Ascending aorta (tissue), 2 donors: ENCODE measurements around the gene LHFPL6. TPM values are rescaled to one million over a fixed set of nuclear protein-coding genes. Genes with fewer than 3 reads are reported as not detected.

Experiments
- DNase-seq, 2 donors: peaks; one replicate each; pipeline ENCODE4 v3.0.0-alpha.2; 2019; ENCODE audit warnings: low spot score in 2 of 2
- H3K27ac ChIP-seq, 2 donors: fragments of 200-600 bp; sonication (generic); one replicate each; pipeline ENCODE4 v1.5.1; 2016 to 2017; ENCODE audit warnings: mild to moderate bottlenecking in 1 of 2
- H3K27me3 ChIP-seq: fragments of 200-600 bp; sonication (generic); one replicate; pipeline ENCODE4 v1.5.1; 2017
- H3K36me3 ChIP-seq, 2 donors: fragments of 200-600 bp; sonication (generic); one replicate each; pipeline ENCODE4 v1.5.1; 2016
- H3K4me1 ChIP-seq, 2 donors: fragments of 200-600 bp; sonication (generic); one replicate each; pipeline ENCODE4 v1.5.1; 2016 to 2017; ENCODE audit warnings: mild to moderate bottlenecking in 1 of 2
- H3K4me3 ChIP-seq, 2 donors: fragments of 200-600 bp; sonication (generic); one replicate each; pipeline ENCODE4 v1.5.1; 2016 to 2017; ENCODE audit warnings: mild to moderate bottlenecking in 1 of 2
- H3K9me3 ChIP-seq, 2 donors: fragments of 200-600 bp; sonication (generic); one replicate each; pipeline ENCODE4 v1.5.1; 2016
- intact Hi-C: fragments of 100-400 bp; cut with DNase I; formaldehyde crosslinking; loops from one replicate; pipeline ENCODE4 v1.15.1; 2023
- total RNA-seq: library from RNA; depleted of rRNA; stranded (reverse); fragments of >200 nt; gene quantifications from one replicate; pipeline ENCODE4 v1.1.0, GENCODE V29; 2016
- TF ChIP-seq, protein P1 (sequence below), 3 experiments: fragments of 200-600 bp in 2 of 3; fragments of 450-650 bp in 1 of 3; sonication (generic) in 2 of 3; IDR thresholded peaks; one replicate each; pipeline ENCODE4 v1.5.1; 2016 to 2019; ENCODE audit warnings: antibody characterized with exemption in 3 of 3, mild to moderate bottlenecking in 1 of 3, moderate library complexity in 1 of 3

Gene LHFPL6
- total RNA-seq, 1 donor from 2014 or later: 69.4 TPM

DNA sequence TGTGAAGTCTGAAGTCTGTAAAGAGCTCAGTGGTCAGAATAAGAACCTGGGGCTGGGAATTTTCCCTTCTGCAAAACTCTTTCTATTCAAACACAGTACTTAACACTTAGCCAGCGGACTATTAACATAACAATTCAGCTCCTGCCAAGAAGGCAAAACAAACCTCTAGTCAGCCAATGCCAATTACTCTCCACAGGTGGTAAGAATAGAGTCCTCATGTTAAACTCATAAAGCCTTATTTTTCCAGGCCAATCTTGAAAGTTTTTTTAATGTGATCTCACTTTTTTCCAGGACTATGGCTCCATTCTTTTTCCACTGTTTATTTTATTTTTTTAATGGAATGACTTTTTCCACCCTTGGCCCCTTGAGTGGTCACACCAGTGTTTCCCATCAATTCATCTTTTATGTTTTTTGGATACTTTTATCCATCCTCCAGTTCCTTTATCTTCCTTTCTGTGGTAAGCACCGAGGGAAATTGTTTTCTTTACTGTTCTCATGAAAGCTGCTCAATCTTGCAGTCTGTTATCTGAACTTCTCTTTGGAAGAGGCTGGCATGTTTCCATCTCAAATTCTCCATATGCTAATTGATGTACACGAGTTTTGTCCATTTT is 217.3 kb downstream of the LHFPL6 start:
- H3K4me1 ChIP-seq: peaks cover 9 to 15% of the 10 kb centered on the region in 2 donors
- no peak for DNase-seq
- TF ChIP-seq, protein P1, sequence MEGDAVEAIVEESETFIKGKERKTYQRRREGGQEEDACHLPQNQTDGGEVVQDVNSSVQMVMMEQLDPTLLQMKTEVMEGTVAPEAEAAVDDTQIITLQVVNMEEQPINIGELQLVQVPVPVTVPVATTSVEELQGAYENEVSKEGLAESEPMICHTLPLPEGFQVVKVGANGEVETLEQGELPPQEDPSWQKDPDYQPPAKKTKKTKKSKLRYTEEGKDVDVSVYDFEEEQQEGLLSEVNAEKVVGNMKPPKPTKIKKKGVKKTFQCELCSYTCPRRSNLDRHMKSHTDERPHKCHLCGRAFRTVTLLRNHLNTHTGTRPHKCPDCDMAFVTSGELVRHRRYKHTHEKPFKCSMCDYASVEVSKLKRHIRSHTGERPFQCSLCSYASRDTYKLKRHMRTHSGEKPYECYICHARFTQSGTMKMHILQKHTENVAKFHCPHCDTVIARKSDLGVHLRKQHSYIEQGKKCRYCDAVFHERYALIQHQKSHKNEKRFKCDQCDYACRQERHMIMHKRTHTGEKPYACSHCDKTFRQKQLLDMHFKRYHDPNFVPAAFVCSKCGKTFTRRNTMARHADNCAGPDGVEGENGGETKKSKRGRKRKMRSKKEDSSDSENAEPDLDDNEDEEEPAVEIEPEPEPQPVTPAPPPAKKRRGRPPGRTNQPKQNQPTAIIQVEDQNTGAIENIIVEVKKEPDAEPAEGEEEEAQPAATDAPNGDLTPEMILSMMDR (IDR thresholded peaks at IDR 0.05): no peak
- H3K9me3 ChIP-seq: no peaks in the 10 kb centered on the region
- peak overlapping the region; percentile 35 to 50 for H3K27ac ChIP-seq
- peak overlapping the region in 1 of 2 donors; percentile 5 for H3K4me3 ChIP-seq
- no peaks in the 10 kb centered on the region for H3K27me3 ChIP-seq
- intact Hi-C loops: no loop called here
- no peaks in the 10 kb centered on the region for H3K36me3 ChIP-seq

DNA sequence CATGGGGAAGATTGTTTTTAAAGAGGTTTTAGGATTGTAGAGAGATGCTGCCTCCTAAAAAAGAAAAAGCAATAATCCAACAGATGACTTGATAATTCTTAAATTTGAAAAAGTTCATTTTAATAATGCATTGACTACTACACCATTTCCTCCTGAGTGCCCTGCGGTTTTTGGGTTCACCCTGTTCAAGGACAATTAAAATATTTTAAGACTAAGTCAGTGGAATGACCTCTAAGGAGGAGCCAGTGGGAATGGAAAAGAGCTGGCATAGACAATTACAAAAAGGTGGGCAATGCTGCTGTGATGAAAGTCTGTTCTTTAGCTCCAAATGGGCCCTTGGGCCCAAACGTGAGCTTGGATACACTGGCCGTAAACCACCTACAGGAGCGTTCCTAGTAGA is 217.8 kb downstream of the LHFPL6 start:
- TF ChIP-seq, protein P1 (IDR thresholded peaks at IDR 0.05): no peak
- no peaks in the 10 kb centered on the region for H3K27me3 ChIP-seq
- peak overlapping the region in 1 of 2 donors; percentile 5 for H3K4me3 ChIP-seq
- no peaks in the 10 kb centered on the region for H3K9me3 ChIP-seq
- peaks cover 9 to 16% of the 10 kb centered on the region in 2 donors for H3K4me1 ChIP-seq
- DNase-seq: no peak
- peak overlapping the region; percentile 35 to 50 for H3K27ac ChIP-seq
- H3K36me3 ChIP-seq: no peaks in the 10 kb centered on the region
- intact Hi-C loops: no loop called here

DNA sequence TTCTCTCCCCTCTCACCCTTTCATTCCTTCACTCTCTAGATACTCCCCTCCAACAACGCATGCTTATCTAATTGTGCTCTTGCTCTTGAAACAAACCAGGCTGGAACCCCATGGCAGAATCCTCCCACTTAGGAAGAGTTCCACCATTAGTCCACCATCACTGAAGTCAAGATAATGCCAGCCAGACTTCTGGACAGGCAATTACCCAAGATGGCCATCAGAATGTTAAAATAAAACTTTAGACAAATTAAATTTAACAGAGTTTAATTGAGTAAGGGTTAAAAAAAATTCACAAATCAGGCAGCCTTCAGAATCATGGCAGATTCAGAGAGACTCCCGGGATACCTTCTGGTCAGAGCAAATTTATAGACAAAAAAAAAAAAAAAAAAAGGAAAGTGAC is 221.5 kb downstream of the LHFPL6 start:
- Histone ChIP-seq H3K4me1 (peaks cover 13 to 43% of the 10 kb centered on the region in 2 donors), H3K36me3 (no peaks in the 10 kb centered on the region), H3K27me3 (no peaks in the 10 kb centered on the region), H3K27ac (peak overlapping the region in 1 of 2 donors; percentile 19), H3K4me3 (no peak overlapping the region), H3K9me3 (no peaks in the 10 kb centered on the region)
- intact Hi-C loops: no loop called here
- TF ChIP-seq, protein P1 (IDR thresholded peaks at IDR 0.05): no peak
- no peak for DNase-seq

DNA sequence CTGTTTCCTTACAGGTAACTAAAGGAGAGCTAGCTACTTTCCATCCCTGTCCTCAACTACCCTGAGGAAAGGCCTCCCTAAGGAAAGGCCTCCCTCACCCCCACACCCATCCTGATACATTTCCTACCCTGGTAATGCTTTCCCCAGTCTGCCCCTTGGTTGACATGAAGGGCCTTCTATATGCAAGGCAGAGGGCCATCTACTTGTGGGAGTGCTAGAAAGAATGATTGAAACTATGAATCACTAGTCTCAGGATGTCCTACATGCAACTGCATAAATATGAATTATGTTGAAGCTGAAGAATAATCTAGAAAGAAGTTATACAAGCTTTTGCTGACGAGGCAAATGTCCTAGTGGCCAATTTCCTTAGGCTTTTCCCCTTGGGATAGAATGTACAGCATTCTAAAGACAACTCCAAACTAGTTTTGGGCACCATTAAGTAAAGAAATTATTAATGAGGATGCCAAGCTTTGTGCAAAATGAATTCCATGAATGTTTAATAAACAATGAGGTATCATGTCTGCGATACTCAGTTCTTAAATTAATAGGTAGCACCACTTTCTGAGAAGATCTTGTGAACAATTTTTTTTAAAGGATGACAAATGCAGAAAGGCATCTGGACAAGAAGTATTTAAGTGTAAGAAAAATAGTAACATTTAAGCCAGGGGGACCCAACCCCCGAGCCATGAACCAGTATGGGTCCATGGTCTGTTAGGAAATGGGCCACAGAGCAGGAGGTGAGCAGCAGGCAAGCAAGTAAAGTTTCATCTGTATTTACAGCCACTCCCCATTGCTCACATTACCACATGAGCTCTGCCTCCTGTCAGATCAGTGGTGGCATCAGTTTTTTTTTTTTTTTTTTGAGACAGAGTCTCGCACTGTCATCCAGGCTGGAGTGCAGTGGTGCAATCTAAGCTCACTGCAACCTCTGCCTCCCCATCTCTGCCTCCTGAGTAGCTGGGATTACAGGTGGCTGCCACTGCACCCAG is 223.0 kb downstream of the LHFPL6 start:
- Histone ChIP-seq H3K27ac (no peak overlapping the region), H3K9me3 (no peaks in the 10 kb centered on the region), H3K4me1 (peaks cover 18 to 39% of the 10 kb centered on the region in 2 donors), H3K36me3 (no peaks in the 10 kb centered on the region), H3K27me3 (no peaks in the 10 kb centered on the region), H3K4me3 (no peak overlapping the region)
- TF ChIP-seq, protein P1 (IDR thresholded peaks at IDR 0.05): no peak
- DNase-seq: no peak
- intact Hi-C loops: no loop called here

DNA sequence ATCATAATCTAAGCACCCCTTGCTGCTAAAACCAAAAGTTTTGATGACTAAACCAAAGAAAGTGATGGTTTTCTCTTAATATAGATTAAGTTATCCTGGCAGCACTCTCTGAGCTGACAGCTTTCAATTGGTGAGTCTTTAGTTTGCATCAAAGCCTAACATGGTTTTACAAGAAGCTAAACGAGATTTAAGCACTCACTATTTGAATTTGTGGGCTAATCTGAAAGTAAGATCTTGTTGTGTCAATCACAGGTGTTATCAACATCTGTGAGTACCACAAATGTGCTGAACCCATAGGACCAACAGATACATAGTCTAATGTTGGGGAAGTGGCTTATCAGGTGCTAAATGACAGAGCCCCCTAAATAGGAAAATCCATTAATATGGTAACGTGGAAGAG is 223.9 kb downstream of the LHFPL6 start:
- no peak for DNase-seq
- H3K27me3 ChIP-seq: no peaks in the 10 kb centered on the region

More for the DNA sequence above, 223.9 kb downstream of the LHFPL6 start:
- Histone ChIP-seq H3K4me1 (peaks cover 11 to 33% of the 10 kb centered on the region in 2 donors), H3K9me3 (no peaks in the 10 kb centered on the region), H3K36me3 (no peaks in the 10 kb centered on the region), H3K4me3 (no peak overlapping the region), H3K27ac (no peak overlapping the region)
- intact Hi-C loops: no loop called here
- TF ChIP-seq, protein P1 (IDR thresholded peaks at IDR 0.05): no peak
